ENCODE results near the gene CREB3.

DNA sequence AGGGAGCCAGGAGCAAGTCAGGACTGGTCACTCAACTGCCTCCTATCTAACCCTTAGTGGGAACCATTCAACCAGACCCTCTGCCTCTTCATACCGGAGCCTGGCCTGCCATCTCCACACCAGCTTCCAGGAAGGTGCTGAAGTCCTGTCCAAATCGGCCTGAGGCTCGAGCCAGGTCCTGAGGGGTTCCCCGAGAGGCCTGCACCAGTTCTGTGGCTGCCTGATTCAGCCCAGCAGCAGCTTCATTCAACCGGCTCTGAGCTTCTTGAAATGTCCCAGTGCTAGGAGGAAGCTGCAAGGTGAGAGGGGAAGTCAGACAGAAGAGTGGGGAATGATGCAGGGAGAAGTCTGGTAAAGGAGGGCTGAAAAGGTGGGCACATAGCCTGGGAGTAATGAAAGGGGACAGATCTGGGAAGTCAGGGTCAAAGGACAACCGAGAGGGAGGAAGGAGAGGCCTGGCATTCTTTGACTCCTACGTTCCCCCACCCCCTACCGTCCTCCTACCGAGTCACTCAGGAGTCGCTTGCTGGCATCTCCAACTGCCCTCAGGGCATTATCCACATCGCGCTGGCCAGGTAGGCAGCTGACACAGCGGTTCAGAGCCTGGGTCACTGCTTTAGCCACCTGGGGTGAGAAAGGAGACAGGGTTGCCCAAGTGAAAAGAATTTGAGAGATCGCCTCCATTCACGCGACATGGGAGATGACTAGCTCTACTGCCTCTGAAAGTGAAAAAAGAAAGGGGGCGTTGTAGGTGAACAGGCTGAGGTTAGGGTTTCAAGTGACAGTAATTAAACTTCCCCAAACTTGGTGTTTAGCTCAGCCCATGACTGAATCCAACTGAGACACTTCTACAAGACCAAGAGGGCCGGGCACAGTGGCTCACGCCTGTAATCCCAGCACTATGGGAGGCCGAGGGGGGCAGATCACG is 20.7 kb upstream of the CREB3 start:
- TF ChIP-seq, protein P1, sequence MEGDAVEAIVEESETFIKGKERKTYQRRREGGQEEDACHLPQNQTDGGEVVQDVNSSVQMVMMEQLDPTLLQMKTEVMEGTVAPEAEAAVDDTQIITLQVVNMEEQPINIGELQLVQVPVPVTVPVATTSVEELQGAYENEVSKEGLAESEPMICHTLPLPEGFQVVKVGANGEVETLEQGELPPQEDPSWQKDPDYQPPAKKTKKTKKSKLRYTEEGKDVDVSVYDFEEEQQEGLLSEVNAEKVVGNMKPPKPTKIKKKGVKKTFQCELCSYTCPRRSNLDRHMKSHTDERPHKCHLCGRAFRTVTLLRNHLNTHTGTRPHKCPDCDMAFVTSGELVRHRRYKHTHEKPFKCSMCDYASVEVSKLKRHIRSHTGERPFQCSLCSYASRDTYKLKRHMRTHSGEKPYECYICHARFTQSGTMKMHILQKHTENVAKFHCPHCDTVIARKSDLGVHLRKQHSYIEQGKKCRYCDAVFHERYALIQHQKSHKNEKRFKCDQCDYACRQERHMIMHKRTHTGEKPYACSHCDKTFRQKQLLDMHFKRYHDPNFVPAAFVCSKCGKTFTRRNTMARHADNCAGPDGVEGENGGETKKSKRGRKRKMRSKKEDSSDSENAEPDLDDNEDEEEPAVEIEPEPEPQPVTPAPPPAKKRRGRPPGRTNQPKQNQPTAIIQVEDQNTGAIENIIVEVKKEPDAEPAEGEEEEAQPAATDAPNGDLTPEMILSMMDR (IDR thresholded peaks at IDR 0.05), result no peak
- TF ChIP-seq ZFX (IDR thresholded peaks at IDR 0.05; ENCODE audit: borderline replicate concordance), result no peak
